Activated CD4-positive, alpha-beta T cell treated with anti-CD3 and anti-CD28 coated beads for 48 hours (primary cell): ENCODE measurements around the gene PDE1C.

Experiments used
- DNase-seq: peaks from one replicate; pipeline ENCODE4 v3.0.0-alpha.2; 2020

PDE1C gene

GRCh38 chr7:31825576-31825975, 244.6 kb downstream of the PDE1C start:
- no peak for DNase-seq

- no peak for DNase-seq
Measured at GRCh38 chr7:31819031-31819430, 251.2 kb downstream of the PDE1C start.

- DNase-seq, result no peak
Measured at GRCh38 chr7:31816810-31817209, 253.4 kb downstream of the PDE1C start.

GRCh38 chr7:31815796-31816195, 254.4 kb downstream of the PDE1C start:
- DNase-seq, result no peak

- no peak for DNase-seq
Measured at GRCh38 chr7:31814187-31814586, 256.0 kb downstream of the PDE1C start.

- DNase-seq, result no peak
Measured at GRCh38 chr7:31811650-31812461, 258.4 kb downstream of the PDE1C start.

- no peak for DNase-seq
Measured at GRCh38 chr7:31805209-31805818, 264.9 kb downstream of the PDE1C start.

GRCh38 chr7:31796375-31796774, 273.8 kb downstream of the PDE1C start:
- no peak for DNase-seq

- DNase-seq, result no peak
Measured at GRCh38 chr7:31794851-31795344, 275.3 kb downstream of the PDE1C start.

- no peak for DNase-seq
Measured at GRCh38 chr7:31791881-31792280, 278.3 kb downstream of the PDE1C start.

- DNase-seq, result no peak
Measured at GRCh38 chr7:31788883-31789680, 281.1 kb downstream of the PDE1C start.

GRCh38 chr7:31788445-31788844, 281.8 kb downstream of the PDE1C start:
- no peak for DNase-seq

- no peak for DNase-seq
Measured at GRCh38 chr7:31786326-31786725, 283.9 kb downstream of the PDE1C start.

- no peak for DNase-seq
Measured at GRCh38 chr7:31785101-31785500, 285.1 kb downstream of the PDE1C start.

GRCh38 chr7:31783221-31783620, 287.0 kb downstream of the PDE1C start:
- DNase-seq, result no peak

- peak; percentile 4 for DNase-seq
Measured at GRCh38 chr7:31782411-31782991, 287.7 kb downstream of the PDE1C start.

- no peak for DNase-seq
Measured at GRCh38 chr7:31778296-31778695, 291.9 kb downstream of the PDE1C start.

GRCh38 chr7:31776616-31777015, 293.6 kb downstream of the PDE1C start:
- DNase-seq, result no peak

- no peak for DNase-seq
Measured at GRCh38 chr7:31775556-31775955, 294.7 kb downstream of the PDE1C start.

- no peak for DNase-seq
Measured at GRCh38 chr7:31772211-31772610, 298.0 kb downstream of the PDE1C start.

- DNase-seq, result no peak
Measured at GRCh38 chr7:31767686-31768358, 302.4 kb downstream of the PDE1C start.

GRCh38 chr7:31764462-31764861, 305.7 kb downstream of the PDE1C start:
- no peak for DNase-seq

- no peak for DNase-seq
Measured at GRCh38 chr7:31763548-31763947, 306.7 kb downstream of the PDE1C start.
